GM21528 (cell line): ENCODE data around the gene CACNA1C.

ENCODE experiments used
- ATAC-seq: cut with Tn5 transposase; IDR thresholded peaks from one replicate; pipeline ENCODE4 v1.9.1; 2021; ENCODE audit warnings: mild to moderate bottlenecking, moderate library complexity; ENCODE audit not compliant: unreplicated experiment, low FRiP score

The CACNA1C gene

GRCh38 chr12:2136901-2137300 is 84.1 kb downstream of the CACNA1C start:
- no peak for ATAC-seq

- ATAC-seq, result no peak
These were observed 84.9 kb downstream of the CACNA1C start for GRCh38 chr12:2137711-2138110.

GRCh38 chr12:2138294-2138693 is 85.5 kb downstream of the CACNA1C start:
- no peak for ATAC-seq

- ATAC-seq, result no peak
These were observed 86.1 kb downstream of the CACNA1C start for GRCh38 chr12:2138871-2139308.

GRCh38 chr12:2139651-2140050 is 86.9 kb downstream of the CACNA1C start:
- ATAC-seq, result no peak

GRCh38 chr12:2140858-2141519 is 88.2 kb downstream of the CACNA1C start:
- ATAC-seq, result no peak

- no peak for ATAC-seq
These were observed 89.3 kb downstream of the CACNA1C start for GRCh38 chr12:2142068-2142467.

GRCh38 chr12:2144951-2145350 is 92.2 kb downstream of the CACNA1C start:
- no peak for ATAC-seq

GRCh38 chr12:2145433-2145998 is 92.7 kb downstream of the CACNA1C start:
- ATAC-seq, result no peak

- no peak for ATAC-seq
These were observed 94.5 kb downstream of the CACNA1C start for GRCh38 chr12:2147335-2147734.

- ATAC-seq, result no peak
These were observed 96.3 kb downstream of the CACNA1C start for GRCh38 chr12:2149091-2149490.

- ATAC-seq, result no peak
These were observed 98.0 kb downstream of the CACNA1C start for GRCh38 chr12:2150833-2151232.

- ATAC-seq, result no peak
These were observed 98.6 kb downstream of the CACNA1C start for GRCh38 chr12:2151391-2151790.

GRCh38 chr12:2152134-2152533 is 99.3 kb downstream of the CACNA1C start:
- ATAC-seq, result no peak

GRCh38 chr12:2154050-2154449 is 101.3 kb downstream of the CACNA1C start:
- ATAC-seq, result no peak

GRCh38 chr12:2154521-2154920 is 101.7 kb downstream of the CACNA1C start:
- no peak for ATAC-seq

- no peak for ATAC-seq
These were observed 103.5 kb downstream of the CACNA1C start for GRCh38 chr12:2156333-2156732.

- no peak for ATAC-seq
These were observed 107.3 kb downstream of the CACNA1C start for GRCh38 chr12:2160043-2160442.

- ATAC-seq, result no peak
These were observed 108.7 kb downstream of the CACNA1C start for GRCh38 chr12:2161473-2161872.

GRCh38 chr12:2163177-2163941 is 110.6 kb downstream of the CACNA1C start:
- no peak for ATAC-seq

GRCh38 chr12:2165021-2165420 is 112.2 kb downstream of the CACNA1C start:
- no peak for ATAC-seq

GRCh38 chr12:2165927-2166326 is 113.1 kb downstream of the CACNA1C start:
- ATAC-seq, result no peak
